Suppressor macrophage treated with lipopolysaccharide for 4 hours (primary cell): ENCODE results near the gene DOK1.

Experiments
- DNase-seq: peaks from one replicate; pipeline ENCODE4 v3.0.0-alpha.2; 2020

The DOK1 gene

GRCh38 chr2:74553892-74554819 lies at the start of gene DOK1, which contains the start of gene LOXL3:
Gene DOK1, plus strand, starts transcription at chr2:74554720. Its CDS starts 35 bp downstream, at chr2:74554755.
Gene LOXL3, minus strand, starts transcription at chr2:74553942. Its CDS starts 1,308 bp downstream, at chr2:74552634.
- peak; percentile 92 for DNase-seq

DNA sequence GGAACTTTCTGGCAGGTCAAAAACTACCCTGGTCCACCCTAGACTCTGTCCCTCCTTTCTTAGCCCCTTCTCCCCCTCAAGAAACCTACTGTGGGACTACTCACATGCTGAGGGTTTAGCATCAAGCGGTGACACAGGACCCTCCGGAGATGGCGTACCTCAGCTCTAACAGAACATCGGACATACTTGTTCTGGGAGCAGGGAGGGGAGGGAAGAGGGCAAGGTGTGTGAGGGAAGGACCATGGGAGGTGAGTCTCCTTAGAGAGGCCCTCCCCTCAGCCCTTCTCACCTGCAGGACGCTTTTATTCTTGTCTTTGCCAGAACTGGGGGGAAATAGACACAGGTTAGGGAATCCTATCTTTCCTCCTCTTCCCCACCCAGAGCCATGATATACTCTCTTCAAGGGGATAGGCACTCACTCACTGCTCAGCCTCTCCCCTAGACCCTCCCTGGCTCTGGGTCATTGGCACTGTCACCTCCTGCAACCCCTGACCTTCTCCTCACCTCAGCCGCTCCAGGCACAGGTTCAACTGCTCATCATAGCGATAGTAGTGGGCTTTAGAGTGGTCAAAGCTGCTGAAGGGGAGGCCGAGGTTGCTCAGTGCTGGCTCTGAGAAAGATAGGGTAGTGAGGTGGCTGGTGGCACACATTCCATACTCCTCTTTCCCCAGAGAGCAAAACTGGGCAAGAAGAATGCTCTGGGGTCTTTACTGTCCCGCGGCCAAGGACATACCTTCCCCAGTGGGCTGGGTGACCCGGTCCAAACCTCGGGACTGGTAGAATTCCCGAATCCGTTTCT lies 48.9 kb upstream of the DOK1 start:
- DNase-seq = no peak

DNA sequence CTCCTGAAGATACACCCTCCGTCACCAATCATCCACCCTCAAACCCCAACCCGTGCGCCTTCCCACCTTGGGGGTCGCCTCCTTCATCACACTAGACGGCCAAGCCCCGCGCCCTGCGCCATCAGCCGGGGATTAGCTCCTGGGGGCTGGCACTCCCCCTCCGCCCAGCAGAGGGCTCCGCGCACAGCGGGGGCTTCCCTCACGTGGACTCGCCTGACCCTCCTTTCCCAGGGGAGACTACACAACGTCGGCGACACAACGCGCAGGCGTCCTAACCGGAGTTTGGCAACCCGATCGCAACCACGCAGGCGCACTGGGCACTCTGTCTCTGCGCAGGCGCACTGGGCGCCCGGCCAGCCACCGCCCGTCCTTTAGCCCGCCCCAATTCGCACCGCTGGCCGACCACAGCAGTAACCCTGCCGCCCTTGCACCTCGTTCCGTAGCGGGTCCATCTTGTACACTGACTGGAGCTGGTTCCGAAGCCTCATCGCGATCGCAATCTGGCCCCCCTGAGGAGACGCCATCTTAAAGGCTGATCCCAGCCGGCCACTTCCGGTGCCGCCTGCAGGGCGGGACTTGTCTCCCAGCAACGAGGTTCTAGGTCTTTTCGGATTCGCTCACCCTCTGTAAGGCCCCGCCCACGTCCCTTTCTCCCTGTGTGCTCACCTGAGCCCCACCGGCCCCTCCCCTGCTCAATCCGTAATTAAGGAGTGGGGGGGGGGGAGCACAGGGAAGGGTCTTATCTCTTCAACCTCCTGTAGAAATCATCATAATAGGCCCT lies 47.2 kb upstream of the DOK1 start, which contains the start of gene PCGF1:
Gene PCGF1 (minus strand): TSS at position 551 of the 781 bp plus-strand sequence. CDS start 27 bp downstream, at position 524.
- DNase-seq = peak; percentile 99

DNA sequence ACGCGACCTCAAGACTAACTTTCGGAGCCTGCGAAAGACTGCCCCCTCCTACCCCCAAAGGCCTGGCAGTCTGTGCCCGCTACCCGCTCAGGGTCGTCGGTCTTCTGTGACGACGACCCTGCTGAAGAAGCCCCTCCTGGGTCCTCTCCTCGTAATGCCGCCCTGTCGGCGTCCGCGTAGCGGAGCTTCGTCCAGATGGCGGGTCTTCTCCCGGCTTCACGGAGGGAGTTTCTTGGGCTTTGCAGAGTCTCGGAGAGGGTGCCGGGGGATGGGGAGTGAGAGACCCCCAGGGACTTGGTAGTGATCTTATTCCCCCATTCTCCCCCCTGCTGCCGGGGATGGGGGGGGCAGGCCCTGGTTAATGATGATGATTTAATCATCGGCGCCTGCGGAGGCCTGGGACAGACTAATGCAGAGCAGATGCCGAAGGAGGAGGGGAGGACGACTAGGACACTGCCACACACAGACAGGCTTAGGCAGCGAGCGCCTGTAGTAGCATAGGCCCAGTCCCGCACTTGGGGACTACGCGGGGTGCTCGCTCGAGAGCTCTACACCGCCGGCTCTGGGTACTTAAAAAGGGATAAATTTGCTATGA lies 46.5 kb upstream of the DOK1 start:
- DNase-seq = no peak

GRCh38 chr2:74510272-74510671 lies 44.2 kb upstream of the DOK1 start:
- DNase-seq = no peak

- no peak for DNase-seq
Observed at GRCh38 chr2:74511104-74511989, 43.2 kb upstream of the DOK1 start.

DNA sequence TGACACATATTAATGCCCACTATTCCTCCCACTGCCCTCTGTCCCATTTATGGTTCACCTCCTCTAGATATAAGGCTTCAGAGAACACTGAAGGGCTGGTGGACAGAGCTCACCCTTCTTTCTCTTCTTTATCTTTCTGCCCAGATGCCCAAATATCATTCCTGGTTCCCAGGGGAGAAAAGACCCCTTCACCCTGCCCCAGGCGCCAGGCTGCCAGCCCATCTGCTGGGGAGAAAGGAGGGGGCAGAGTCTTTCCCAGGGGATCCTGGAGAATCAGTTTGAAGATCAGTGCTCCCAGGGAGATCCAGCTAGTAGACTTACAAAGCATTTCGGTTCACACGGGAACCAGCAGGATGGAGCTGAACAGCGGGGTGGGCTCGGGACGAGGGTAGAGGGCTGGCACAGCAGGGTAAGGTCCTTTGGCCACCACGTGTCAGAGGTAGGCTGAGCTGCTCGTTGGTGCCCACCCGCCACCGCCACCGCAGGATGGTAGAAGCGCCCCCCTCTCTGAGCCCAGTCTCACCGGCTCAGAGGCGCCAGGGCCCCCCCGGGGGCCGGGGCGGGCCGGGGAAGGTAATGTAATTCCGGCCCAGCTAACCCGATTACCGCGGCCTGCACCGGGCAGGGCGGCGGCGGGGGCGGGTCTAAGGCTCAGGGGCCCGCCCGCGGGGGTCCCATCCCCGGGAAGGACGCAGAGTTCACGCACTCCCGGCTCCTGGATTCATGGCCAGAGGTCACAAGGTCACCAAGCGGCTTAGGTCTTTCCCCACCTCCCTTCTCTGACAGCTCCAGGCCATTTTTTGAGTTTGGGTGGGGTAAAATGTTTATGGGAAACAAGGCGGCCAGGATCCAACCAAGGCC lies 41.5 kb upstream of the DOK1 start:
- no peak for DNase-seq

- DNase-seq = no peak
Observed at GRCh38 chr2:74513605-74514367, 40.7 kb upstream of the DOK1 start.

GRCh38 chr2:74514368-74515270 lies 39.9 kb upstream of the DOK1 start, which contains the start of gene TLX2:
Gene TLX2, plus strand, starts transcription at chr2:74514450. Its CDS starts 357 bp downstream, at chr2:74514807.
- no peak for DNase-seq

GRCh38 chr2:74515271-74515980 lies 39.1 kb upstream of the DOK1 start:
- DNase-seq = no peak

DNA sequence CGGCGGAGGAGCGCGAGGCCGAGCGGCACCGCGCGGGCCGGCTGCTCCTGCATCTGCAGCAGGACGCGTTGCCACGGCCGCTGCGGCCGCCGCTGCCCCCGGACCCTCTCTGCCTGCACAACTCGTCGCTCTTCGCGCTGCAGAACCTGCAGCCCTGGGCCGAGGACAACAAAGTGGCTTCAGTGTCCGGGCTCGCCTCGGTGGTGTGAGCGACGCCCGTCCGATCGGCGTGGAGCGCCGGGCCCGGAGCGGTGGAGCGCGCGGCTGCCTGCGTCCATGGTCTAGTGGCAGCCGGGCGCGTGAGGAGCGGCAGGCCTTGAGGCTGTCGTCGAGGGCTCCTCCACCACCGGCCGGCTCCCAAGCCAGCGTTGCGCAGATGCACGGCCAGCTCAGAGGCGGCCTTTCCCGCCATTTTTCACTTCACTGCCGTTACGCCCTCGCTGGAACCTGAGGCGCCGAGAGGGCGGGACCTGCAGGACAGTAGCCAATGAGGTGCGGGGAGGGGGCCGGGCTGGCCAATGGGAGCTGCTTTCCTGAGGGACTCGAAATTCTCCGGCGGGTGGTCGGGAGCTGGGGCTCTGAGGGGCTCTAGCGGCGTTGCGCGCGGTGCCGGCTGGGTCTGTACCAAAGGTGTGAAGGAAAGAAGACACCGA lies 38.4 kb upstream of the DOK1 start:
- peak; percentile 65 for DNase-seq

GRCh38 chr2:74516650-74517049 lies 37.9 kb upstream of the DOK1 start:
- DNase-seq = no peak

GRCh38 chr2:74522516-74522915 lies 32.0 kb upstream of the DOK1 start:
- DNase-seq = no peak

DNA sequence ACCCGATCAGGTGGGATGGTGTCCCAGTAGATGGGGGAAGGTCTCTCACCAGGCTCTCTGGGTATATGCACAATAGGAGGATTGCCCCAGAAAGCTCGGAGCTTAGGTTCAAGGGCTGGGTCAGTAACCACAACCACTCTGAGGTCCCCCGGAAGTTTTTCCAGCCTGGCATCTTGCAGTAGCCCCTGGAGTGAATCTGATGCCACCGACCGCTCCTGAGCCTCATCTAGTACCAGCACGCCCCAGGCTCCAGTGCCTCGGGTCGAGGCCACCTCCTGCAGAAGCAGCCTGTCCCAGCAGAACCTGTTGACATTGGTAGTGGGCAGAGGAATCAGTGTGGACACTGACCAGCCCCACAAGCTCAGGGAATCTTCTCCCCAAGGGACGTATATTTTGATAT lies 30.5 kb upstream of the DOK1 start:
- no peak for DNase-seq

- DNase-seq = no peak
Observed at GRCh38 chr2:74524955-74525716, 29.4 kb upstream of the DOK1 start.
